HCT116 (cell line): ENCODE measurements around the gene HIGD1C. TPM values are rescaled to one million over a fixed set of nuclear protein-coding genes. Genes with fewer than 3 reads are reported as not detected.

ENCODE experiments used
- ATAC-seq: fragments of 200-7000 bp; cut with Tn5 transposase; 2 replicates; pipeline ENCODE4 v1.9.1; 2020; ENCODE audit warnings: mild to moderate bottlenecking, moderate library complexity
- BruUV-seq: library from RNA; stranded (reverse); fragments of 400-500 nt; replicated peaks from 2 replicates; lab custom pipeline; 2021; lab: Mats Ljungman, UMichigan
- CTCF ChIA-PET: fragments of 300-600 bp; sonication (Branson Sonifier 250); formaldehyde crosslinking; loops from one replicate; lab custom pipeline; 2021; ENCODE audit warnings: antibody characterized with exemption; lab: Charles Lee
- POLR2A ChIA-PET: fragments of 300-600, 350-600 bp; sonication (Branson Sonifier 250); formaldehyde crosslinking; loops from one replicate; lab custom pipeline; 2021; ENCODE audit warnings: antibody characterized with exemption; lab: Charles Lee
- RAD21 ChIA-PET, 2 experiments: fragments of 300-600 bp; sonication (Branson Sonifier 250); formaldehyde crosslinking; loops; one replicate each; lab custom pipeline; 2023; ENCODE audit warnings: low total read pairs in 2 of 2; ENCODE audit not compliant: uncharacterized antibody in 2 of 2, unreplicated experiment in 2 of 2, low non-redundant PET in 1 of 2; lab: Charles Lee
- DNase-seq: peaks from one replicate; pipeline ENCODE4 v3.0.0-alpha.2; 2010; ENCODE audit warnings: low read depth, low spot score
- H2AFZ ChIP-seq: fragments of 200-600 bp; shearing (Covaris generic), sonication (generic); 2 replicates; pipeline ENCODE4 v1.6.1; 2017; ENCODE audit warnings: low read depth, mixed run types, mixed read lengths, antibody characterized with exemption, low read length; ENCODE audit not compliant: poor library complexity, severe bottlenecking
- H3K27ac ChIP-seq: 2 replicates; pipeline ENCODE4 v1.5.1; 2012; ENCODE audit warnings: low read depth, low read length
- H3K27me3 ChIP-seq: fragments of 200-600 bp; sonication (generic); 2 replicates; pipeline ENCODE4 v1.6.1; 2016; ENCODE audit warnings: mixed run types, low read length, mixed read lengths; ENCODE audit not compliant: insufficient read depth
- H3K36me3 ChIP-seq, 2 experiments: fragments of 200-500 bp in 1 of 2; fragments of 200-600 bp in 1 of 2; sonication (Bioruptor generic) in 1 of 2; sonication (generic) in 1 of 2; 2 replicates each; pipeline versions ENCODE4 v1.5.1 to v1.6.1; 2014 to 2016; ENCODE audit warnings: low read length in 2 of 2, inconsistent platforms in 1 of 2, mixed read lengths in 1 of 2, mixed run types in 1 of 2; ENCODE audit not compliant: insufficient read depth in 2 of 2, control insufficient read depth in 1 of 2
- H3K4me1 ChIP-seq, 2 experiments: fragments of 200-600 bp in 1 of 2; sonication (generic) in 1 of 2; 2 replicates each; pipeline versions ENCODE4 v1.5.1 to v1.6.1; 2012 to 2017; ENCODE audit warnings: low read length in 2 of 2, inconsistent platforms in 1 of 2, mild to moderate bottlenecking in 1 of 2, mixed read lengths in 1 of 2, mixed run types in 1 of 2, moderate library complexity in 1 of 2; ENCODE audit not compliant: insufficient read depth in 2 of 2, control insufficient read depth in 1 of 2
- H3K4me2 ChIP-seq: fragments of 200-600 bp; sonication (generic); 2 replicates; pipeline ENCODE4 v1.6.1; 2017; ENCODE audit warnings: mixed run types, low read length, mixed read lengths
- H3K4me3 ChIP-seq, 2 experiments: fragments of 200-600 bp in 1 of 2; sonication (generic) in 1 of 2; replicated peaks in 1 of 2; 2 replicates each; pipeline ENCODE4 v1.5.1; 2011 to 2016; ENCODE audit warnings: low read length in 2 of 2, control low read depth in 1 of 2, low read depth in 1 of 2, mild to moderate bottlenecking in 1 of 2, mixed read lengths in 1 of 2, mixed run types in 1 of 2
- H3K79me2 ChIP-seq: fragments of 200-600 bp; sonication (generic); 2 replicates; pipeline ENCODE4 v1.6.1; 2017; ENCODE audit warnings: mild to moderate bottlenecking, mixed run types, low read length, moderate library complexity, mixed read lengths; ENCODE audit not compliant: insufficient read depth
- H3K9ac ChIP-seq: fragments of 200-600 bp; sonication (generic); 2 replicates; pipeline ENCODE4 v1.6.1; 2016; ENCODE audit warnings: low read length, mixed read lengths
- H3K9me2 ChIP-seq: fragments of 200-600 bp; sonication (generic), shearing (Covaris generic); 2 replicates; pipeline ENCODE4 v1.6.1; 2017; ENCODE audit warnings: mixed run types, mild to moderate bottlenecking, moderate library complexity; ENCODE audit not compliant: insufficient read depth
- H3K9me3 ChIP-seq, 2 experiments: fragments of 200-500 bp in 1 of 2; fragments of 200-600 bp in 1 of 2; sonication (Bioruptor generic) in 1 of 2; sonication (generic) in 1 of 2; 2 replicates each; pipeline ENCODE4 v1.6.1; 2014 to 2017; ENCODE audit warnings: low read length in 2 of 2, mixed read lengths in 2 of 2, inconsistent platforms in 1 of 2, low read depth in 1 of 2, mild to moderate bottlenecking in 1 of 2, mixed run types in 1 of 2, moderate library complexity in 1 of 2; ENCODE audit not compliant: control insufficient read depth in 1 of 2, insufficient read depth in 1 of 2
- H4K20me1 ChIP-seq: fragments of 200-600 bp; sonication (generic), shearing (Covaris generic); 2 replicates; pipeline ENCODE4 v1.6.1; 2017; ENCODE audit warnings: mixed run types, mild to moderate bottlenecking, moderate library complexity; ENCODE audit not compliant: insufficient read depth
- CBX3 ChIP-seq: IDR thresholded peaks from 2 replicates; pipeline ENCODE4 v1.6.1; 2012; ENCODE audit warnings: low read depth
- CTCF ChIP-seq, 3 experiments: fragments of 200-600 bp in 1 of 3; sonication (generic) in 1 of 3; IDR thresholded peaks in 2 of 3; conservative IDR thresholded peaks in 1 of 3; 2 replicates each; pipeline ENCODE4 v1.5.1; 2012 to 2017; ENCODE audit warnings: low read depth in 2 of 3, low read length in 2 of 3, antibody characterized with exemption in 1 of 3, borderline replicate concordance in 1 of 3, control low read depth in 1 of 3, mild to moderate bottlenecking in 1 of 3, mixed read lengths in 1 of 3, mixed run types in 1 of 3, moderate library complexity in 1 of 3; ENCODE audit not compliant: insufficient read depth in 1 of 3
- JUND ChIP-seq: IDR thresholded peaks from 2 replicates; pipeline ENCODE4 v1.6.1; 2012
- RAD21 ChIP-seq: IDR thresholded peaks from 2 replicates; pipeline ENCODE4 v1.6.1; 2012; ENCODE audit warnings: low read depth, mild to moderate bottlenecking
- REST ChIP-seq: IDR thresholded peaks from 2 replicates; pipeline ENCODE4 v1.6.1; 2012; ENCODE audit warnings: low read depth
- TCF7L2 ChIP-seq: IDR thresholded peaks from 2 replicates; pipeline ENCODE4 v1.7.0; 2011; ENCODE audit warnings: borderline replicate concordance, inconsistent platforms; ENCODE audit not compliant: insufficient read depth, insufficient read length; ENCODE audit errors: extremely low read depth
- intact Hi-C: fragments of 100-400 bp; cut with micrococcal nuclease; formaldehyde crosslinking; loops from 2 replicates; pipeline ENCODE4 v1.10.0; 2022
- total RNA-seq: library from RNA; stranded (reverse); gene quantifications from one replicate; pipeline ENCODE4 v1.2.1, GENCODE V29; 2021; ENCODE audit not compliant: unreplicated experiment

Gene HIGD1C
- total RNA-seq, 1 experiment from 2014 or later = not detected

GRCh38 chr12:50916292-50916691 is 36.1 kb upstream of the HIGD1C start:
- no peaks in the 10 kb centered on the region for H3K79me2 ChIP-seq
- peaks cover 9 to 10% of the 10 kb centered on the region in 2 experiments; a peak in 2 of 4 replicates for H3K9me3 ChIP-seq
- TF ChIP-seq REST = no peak
- TF ChIP-seq CTCF (IDR thresholded peaks at IDR 0.05 in 2 of 3, conservative IDR thresholded peaks at IDR 0.05 in 1 of 3; ENCODE audit: borderline replicate concordance in 1 of 3, insufficient read depth in 1 of 3, low read depth in 2 of 3, low read length in 2 of 3) = no peak
- TF ChIP-seq JUND = no peak
- TF ChIP-seq CBX3 = peak; percentile 95
- no peak for TF ChIP-seq TCF7L2
- no peak for TF ChIP-seq RAD21
- no peak overlapping the region for H3K9ac ChIP-seq
- no peaks in the 10 kb centered on the region for H3K9me2 ChIP-seq
- ATAC-seq = no peak
- no peaks in the 10 kb centered on the region for H3K36me3 ChIP-seq
- H3K4me3 ChIP-seq = no peak overlapping the region
- DNase-seq = peak; percentile 18
- no peaks in the 10 kb centered on the region for H3K4me1 ChIP-seq
- H3K4me2 ChIP-seq = no peak overlapping the region
- ChIA-PET CTCF (no interaction called here), POLR2A (no interaction called here), RAD21 (no interaction called here)
- H4K20me1 ChIP-seq = no peaks in the 10 kb centered on the region
- H3K27ac ChIP-seq = no peak overlapping the region
- no peak overlapping the region for H2AFZ ChIP-seq
- H3K27me3 ChIP-seq = no peaks in the 10 kb centered on the region
- intact Hi-C loops = no loop called here
- BruUV-seq = no TSS peak
